Neural cell (in vitro differentiated cells): ENCODE measurements around the gene SELL.

ENCODE experiments used
- EZH2 ChIP-seq: fragments of 200-600, 300-800 bp; shearing (Covaris generic), sonication (generic); IDR thresholded peaks from 2 replicates; pipeline ENCODE4 v1.6.1; 2014; ENCODE audit warnings: antibody characterized with exemption, low read length, borderline replicate concordance, mild to moderate bottlenecking; ENCODE audit not compliant: insufficient read depth, poor library complexity, severe bottlenecking
- TF ChIP-seq, protein P1 (sequence below): fragments of 450-650 bp; IDR thresholded peaks from 2 replicates; pipeline ENCODE4 v1.5.1; 2014; ENCODE audit warnings: antibody characterized with exemption, mild to moderate bottlenecking, moderate library complexity; ENCODE audit not compliant: poor library complexity, severe bottlenecking

DNA sequence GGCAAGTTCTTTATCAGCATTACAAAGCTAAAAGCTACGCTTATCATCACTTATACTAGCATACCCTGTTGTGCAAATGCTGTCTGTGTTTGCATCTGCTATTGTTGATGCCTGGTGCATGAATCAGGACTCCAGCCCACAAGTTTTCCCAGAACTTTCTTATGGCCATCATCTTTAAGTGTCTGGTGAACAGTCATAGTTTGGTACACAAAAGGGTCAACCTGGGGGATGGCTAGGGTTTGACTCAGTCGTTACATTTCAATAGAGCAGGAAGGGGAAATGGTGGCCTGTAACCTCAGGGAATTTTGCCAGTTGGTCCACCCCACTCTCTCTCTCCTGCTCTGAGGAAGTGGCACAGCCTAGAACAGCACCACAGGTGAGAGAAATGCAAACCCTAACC is 35.4 kb downstream of the SELL start:
- TF ChIP-seq, protein P1, sequence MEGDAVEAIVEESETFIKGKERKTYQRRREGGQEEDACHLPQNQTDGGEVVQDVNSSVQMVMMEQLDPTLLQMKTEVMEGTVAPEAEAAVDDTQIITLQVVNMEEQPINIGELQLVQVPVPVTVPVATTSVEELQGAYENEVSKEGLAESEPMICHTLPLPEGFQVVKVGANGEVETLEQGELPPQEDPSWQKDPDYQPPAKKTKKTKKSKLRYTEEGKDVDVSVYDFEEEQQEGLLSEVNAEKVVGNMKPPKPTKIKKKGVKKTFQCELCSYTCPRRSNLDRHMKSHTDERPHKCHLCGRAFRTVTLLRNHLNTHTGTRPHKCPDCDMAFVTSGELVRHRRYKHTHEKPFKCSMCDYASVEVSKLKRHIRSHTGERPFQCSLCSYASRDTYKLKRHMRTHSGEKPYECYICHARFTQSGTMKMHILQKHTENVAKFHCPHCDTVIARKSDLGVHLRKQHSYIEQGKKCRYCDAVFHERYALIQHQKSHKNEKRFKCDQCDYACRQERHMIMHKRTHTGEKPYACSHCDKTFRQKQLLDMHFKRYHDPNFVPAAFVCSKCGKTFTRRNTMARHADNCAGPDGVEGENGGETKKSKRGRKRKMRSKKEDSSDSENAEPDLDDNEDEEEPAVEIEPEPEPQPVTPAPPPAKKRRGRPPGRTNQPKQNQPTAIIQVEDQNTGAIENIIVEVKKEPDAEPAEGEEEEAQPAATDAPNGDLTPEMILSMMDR: no peak
- TF ChIP-seq EZH2: no peak
